GM18499 (cell line): ENCODE results near the gene TET2.

Source experiments
- ATAC-seq: cut with Tn5 transposase; IDR thresholded peaks from one replicate; pipeline ENCODE4 v1.9.1; 2021; ENCODE audit warnings: moderate number of reproducible peaks; ENCODE audit not compliant: insufficient read depth, unreplicated experiment

Gene TET2

DNA sequence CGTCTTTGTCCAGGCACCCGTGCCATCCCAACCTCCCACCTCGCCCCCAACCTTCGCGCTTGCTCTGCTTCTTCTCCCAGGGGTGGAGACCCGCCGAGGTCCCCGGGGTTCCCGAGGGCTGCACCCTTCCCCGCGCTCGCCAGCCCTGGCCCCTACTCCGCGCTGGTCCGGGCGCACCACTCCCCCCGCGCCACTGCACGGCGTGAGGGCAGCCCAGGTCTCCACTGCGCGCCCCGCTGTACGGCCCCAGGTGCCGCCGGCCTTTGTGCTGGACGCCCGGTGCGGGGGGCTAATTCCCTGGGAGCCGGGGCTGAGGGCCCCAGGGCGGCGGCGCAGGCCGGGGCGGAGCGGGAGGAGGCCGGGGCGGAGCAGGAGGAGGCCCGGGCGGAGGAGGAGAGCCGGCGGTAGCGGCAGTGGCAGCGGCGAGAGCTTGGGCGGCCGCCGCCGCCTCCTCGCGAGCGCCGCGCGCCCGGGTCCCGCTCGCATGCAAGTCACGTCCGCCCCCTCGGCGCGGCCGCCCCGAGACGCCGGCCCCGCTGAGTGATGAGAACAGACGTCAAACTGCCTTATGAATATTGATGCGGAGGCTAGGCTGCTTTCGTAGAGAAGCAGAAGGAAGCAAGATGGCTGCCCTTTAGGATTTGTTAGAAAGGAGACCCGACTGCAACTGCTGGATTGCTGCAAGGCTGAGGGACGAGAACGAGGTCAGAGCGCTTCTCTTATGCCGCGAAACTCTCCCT is at the start of gene TET2:
TSS of gene TET2 (plus strand) at position 601 of the 740 bp plus-strand sequence. CDS start 87,067 bp downstream, outside the sequence.
- ATAC-seq: peak; percentile 62

DNA sequence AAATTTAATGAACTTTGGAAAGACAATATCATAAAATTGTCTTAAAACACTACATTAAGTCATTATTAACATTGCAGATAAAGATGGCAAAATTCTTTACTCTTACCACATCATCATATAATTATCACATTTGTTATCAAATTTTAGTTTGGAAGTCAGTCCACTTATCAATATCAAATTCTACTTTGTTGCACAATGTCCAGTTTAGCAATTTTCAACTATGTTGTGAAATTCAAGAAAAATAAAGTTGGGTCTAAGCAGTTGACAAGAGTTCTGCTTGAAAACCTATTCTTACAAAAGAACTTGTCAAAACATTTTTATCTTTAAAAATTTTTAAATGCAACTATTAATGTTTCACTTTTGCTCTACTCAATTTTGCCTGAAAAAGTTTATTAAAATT is 44.7 kb upstream of the TET2 start:
- ATAC-seq: no peak

- no peak for ATAC-seq
Measured at GRCh38 chr4:105106426-105106825, 40.2 kb upstream of the TET2 start.

DNA sequence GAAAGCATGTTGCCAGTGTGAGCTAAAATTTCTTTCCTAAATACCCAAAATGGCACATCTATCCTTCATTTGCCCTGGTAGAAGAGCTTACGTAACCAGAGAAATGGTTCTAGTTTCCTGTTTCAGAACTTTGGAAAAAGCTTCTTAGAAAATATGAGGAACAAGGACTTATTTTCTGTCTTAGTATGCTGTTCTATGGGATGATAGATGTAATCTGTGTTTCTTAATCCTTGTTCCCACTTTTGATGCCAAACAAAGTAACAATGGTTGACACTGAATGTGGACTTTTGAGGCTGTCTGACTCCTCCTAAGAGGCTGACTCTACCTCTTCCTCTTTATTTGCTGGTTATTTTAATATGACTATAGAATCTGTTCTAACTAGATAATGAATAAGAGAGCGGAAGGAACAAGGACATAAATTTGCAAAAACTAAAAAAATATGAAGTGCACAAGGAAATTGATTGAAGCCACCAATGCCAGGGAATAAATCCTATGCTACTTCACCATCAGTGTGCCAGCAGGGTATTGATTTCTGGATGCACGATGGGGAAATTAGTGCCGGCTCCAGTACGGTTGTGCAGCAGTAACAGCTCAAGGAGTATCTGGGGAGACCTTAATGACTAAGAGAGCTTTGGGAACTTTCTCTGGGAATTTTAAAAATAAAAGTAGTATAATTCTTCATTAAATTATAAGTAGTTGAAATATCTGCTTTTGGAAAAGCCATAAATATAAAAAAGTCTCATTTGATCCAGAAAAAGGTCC is 39.4 kb upstream of the TET2 start:
- ATAC-seq: no peak

- ATAC-seq: no peak
Measured at GRCh38 chr4:105108971-105109370, 37.7 kb upstream of the TET2 start.

- no peak for ATAC-seq
Measured at GRCh38 chr4:105112274-105112673, 34.4 kb upstream of the TET2 start.

GRCh38 chr4:105113800-105114199 is 32.9 kb upstream of the TET2 start:
- no peak for ATAC-seq

- no peak for ATAC-seq
Measured at GRCh38 chr4:105116616-105117319, 29.9 kb upstream of the TET2 start.

DNA sequence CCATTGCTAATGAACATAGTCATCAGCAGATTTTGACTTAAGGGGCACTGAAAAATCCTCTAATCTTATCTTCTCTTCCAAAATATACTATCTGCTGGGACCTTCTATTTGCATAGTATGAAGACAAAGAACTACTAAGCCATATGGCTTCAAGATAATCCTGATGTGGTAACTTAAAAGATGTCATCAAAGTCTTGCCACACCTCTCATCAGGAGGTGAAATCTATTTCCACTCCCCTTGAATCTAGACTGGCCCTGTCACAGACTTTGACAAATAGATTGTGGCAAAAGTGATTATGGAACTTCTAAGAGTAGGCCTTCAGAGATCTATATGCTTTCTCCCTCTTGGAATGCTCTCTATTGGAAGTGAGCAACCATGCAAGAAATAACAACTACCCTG is 27.3 kb upstream of the TET2 start:
- ATAC-seq: no peak

DNA sequence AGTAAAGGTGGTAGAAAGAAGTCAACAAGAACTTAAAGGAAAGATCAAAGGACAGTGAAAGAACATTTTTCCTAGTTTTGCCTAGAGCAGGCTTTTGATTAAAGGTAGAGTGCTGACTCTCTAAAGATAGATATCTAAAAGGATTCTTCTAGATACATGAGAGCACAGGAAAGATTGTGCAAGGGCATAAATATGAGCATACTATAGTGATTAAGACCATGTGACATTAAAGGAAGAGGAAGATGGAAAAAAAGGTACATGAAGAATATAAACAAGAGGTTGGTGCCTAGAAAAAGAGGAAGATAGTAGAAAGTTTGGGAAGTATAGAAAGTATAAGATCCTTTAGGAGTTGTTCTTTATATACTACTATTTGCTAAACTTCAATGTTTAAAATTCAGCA is 26.1 kb upstream of the TET2 start:
- no peak for ATAC-seq

DNA sequence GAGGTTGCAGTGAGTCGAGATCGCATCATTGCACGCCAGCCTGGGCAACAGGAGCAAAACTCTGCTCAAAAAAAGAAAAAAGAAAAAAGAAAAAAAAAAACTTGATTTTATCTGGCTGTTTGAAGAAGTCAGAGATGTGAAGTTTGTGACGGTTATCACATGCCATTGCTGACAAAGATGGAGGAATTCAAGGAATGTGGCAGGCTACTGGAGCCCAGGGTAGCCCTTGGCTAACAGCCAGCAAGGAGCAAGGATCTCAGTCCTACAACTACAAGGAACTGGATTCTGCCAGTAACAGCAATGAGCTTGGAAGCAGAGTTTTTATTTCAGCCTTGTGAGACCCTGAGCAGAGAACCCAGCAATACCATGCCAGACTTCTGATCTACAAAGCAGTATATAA is 24.3 kb upstream of the TET2 start:
- ATAC-seq: no peak

DNA sequence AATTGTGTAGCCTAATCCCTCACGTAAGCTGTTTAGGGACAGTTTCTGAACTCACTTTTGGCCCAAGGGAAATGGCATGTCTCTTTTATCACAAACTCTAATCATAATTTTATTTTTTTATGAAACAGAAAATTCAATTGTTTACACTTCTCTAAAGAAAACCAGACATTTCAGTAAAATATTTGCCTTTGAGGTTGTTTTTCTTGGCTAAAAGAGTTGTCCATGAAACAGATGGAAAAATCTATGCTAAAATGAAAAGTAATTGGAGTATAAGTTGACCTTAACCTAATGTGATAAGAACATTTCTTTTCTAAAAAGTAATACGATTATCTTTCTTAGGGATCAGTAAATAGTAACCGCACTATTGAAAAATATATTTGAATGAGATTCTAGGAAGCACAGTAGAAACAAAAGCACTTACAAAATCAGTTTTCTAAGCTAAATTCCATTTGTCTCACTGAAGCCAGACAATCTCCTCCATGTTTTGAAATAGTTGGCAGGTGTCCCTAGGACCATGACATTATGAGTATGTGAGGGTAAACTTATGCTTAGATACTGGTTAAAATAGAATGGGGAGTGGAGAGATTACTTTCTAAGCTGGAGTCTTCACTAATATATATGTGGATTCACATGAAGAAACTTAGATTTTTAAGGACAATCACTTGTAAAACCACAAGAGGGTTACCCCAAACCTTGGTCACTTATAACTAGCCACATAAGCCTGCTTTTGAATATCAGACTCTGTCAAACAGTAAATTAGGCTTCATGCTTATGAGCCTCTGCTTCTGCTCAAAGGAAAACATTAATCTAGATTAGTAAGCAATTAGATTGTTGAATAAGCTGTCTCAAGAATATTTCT is 20.1 kb upstream of the TET2 start:
- no peak for ATAC-seq

DNA sequence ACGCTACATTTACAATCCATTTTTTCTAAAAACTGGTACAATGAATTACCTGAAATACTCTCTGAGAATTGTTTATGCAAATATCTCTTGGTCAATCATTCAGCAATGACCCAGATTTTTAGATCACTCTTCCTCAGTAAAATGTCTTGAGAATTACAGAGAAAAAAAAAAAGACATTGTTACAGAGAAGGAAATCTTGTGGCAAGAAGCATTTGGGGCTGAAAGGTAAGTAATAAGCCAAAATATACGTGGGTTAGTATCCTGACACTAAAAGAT is 19.6 kb upstream of the TET2 start:
- no peak for ATAC-seq

GRCh38 chr4:105128208-105128607 is 18.5 kb upstream of the TET2 start:
- no peak for ATAC-seq

DNA sequence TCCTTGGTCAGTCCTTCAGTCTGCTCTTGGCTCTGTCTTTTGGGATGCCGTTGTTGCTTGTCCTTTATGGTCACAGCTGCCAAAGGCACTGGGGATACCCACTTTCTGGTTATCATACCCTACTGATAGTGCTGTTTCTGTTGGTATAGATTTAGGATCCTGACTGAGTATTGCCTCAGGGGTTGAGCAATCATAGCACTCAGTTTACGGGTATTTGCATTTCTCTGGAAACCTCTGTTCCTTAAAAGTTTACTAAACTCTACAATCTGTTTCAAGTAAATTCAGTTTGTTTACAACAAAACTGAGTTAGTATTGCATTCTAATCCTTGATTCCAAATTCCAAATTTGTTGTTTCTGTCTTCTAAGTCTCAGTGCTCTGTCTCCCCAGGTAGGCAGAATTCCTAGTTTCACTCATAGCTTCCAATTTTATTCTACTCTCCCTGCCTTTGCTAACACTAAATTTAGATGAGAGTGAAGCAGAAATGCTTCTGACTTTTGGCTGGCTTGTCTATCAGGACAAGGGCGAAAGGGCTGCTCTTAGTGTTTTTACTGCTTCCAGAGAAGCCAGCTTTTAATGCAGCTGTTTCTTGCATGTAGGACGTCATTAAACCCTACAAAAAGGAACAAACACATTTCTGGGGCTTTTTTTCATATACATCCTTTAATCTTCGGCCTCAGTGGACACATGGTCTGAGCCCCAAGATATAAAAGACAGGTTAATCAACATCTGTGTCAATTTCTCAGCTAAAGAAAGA is 17.2 kb upstream of the TET2 start:
- no peak for ATAC-seq

- no peak for ATAC-seq
Measured at GRCh38 chr4:105130945-105131344, 15.7 kb upstream of the TET2 start.

DNA sequence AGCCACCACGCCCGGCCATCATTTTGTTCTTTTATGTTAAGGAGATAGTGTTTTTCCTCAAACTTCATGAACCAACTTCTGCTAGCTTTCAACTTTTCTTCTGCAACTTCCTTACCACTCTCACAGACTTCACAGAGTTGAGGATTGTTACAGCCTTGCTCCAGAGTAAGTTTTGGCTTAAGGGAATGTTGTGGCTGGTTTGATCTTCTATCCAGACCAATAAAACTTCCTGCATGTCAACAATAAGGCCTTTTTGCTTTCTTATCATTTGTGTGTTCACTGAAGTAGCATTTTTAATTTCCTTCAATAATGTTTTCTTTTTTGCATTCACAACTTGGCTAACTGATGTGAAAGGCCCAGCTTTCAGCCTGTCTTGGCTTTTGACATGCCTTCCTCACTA is 12.7 kb upstream of the TET2 start:
- no peak for ATAC-seq

- ATAC-seq: no peak
Measured at GRCh38 chr4:105135785-105136184, 10.9 kb upstream of the TET2 start.

DNA sequence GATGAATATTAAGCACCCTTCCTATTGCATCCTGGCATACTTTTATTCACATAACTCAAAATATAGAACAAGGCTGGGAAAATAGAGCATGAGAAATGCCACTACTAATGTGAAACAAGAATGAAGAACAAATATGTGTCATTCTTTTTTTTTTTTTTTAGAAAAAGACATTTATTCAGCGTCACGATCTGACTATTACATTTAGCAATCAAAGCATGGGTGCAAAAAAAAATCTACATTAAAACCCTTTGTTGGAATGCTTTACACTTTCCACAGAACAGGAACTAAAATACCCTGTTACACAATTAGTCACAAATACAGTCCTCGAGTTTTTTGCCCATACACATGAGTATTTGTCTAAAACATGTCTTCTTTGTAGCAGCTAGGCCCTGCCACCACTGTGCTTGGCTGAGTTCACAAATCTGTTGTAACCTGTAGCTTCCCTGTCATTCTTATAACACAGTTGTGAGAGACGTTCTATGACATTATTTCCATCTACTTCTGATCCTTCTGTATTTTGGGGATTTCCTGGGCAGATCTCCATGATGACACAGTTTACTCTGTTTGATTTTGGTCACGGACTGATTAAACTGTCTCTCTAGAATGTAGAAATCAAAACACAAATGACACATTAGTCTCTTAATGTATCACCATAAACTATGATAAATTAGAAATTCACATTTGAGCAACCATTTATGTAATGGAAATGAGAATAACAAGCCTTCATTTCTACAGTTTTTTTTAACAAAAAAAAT is 9.4 kb upstream of the TET2 start:
- no peak for ATAC-seq
